MCF 10A (cell line): Measurements from ENCODE around the gene HS2ST1. TPM values are rescaled to one million over a fixed set of nuclear protein-coding genes. Genes with fewer than 3 reads are reported as not detected.
"Not testable (repeated sequence)": the region's sequence is repeated elsewhere in the genome, so short reads cannot be mapped to it uniquely, and the experiment has no call there.

Experiments used
- Bru-seq: library from RNA; stranded (reverse); fragments of 400-500 nt; gene quantifications from one replicate; lab custom pipeline; 2021; lab: Mats Ljungman, UMichigan
- BruChase-seq, 2 experiments: library from RNA; stranded (reverse); fragments of 400-500 nt; gene quantifications; one replicate each; lab custom pipeline; 2021; lab: Mats Ljungman, UMichigan
- BruUV-seq: library from RNA; stranded (reverse); fragments of 400-500 nt; replicated peaks from 2 replicates; lab custom pipeline; 2021; lab: Mats Ljungman, UMichigan
- CTCF ChIA-PET: fragments of 300-600 bp; sonication (Branson Sonifier 250); formaldehyde crosslinking; extraction: SDS; loops from one replicate; lab custom pipeline; 2021; ENCODE audit warnings: antibody characterized with exemption, inconsistent platforms; lab: Yijun Ruan, JAX
- POLR2A ChIA-PET: fragments of 300-600, 350-650 bp; sonication (Branson Sonifier 250); formaldehyde crosslinking; extraction: SDS; loops from one replicate; lab custom pipeline; 2020; ENCODE audit warnings: antibody characterized with exemption, inconsistent platforms; lab: Yijun Ruan, JAX
- DNase-seq: peaks from one replicate; pipeline ENCODE4 v3.0.0-alpha.2; 2018; ENCODE audit not compliant: unreplicated experiment
- H3K27ac Mint-ChIP-seq: one replicate; pipeline ENCODE4 v1.8.0; 2022; ENCODE audit warnings: mild to moderate bottlenecking, low read depth, mixed read lengths; ENCODE audit not compliant: unreplicated experiment
- H3K27me3 Mint-ChIP-seq: one replicate; pipeline ENCODE4 v1.8.0; 2022; ENCODE audit warnings: mixed read lengths; ENCODE audit not compliant: insufficient read depth, unreplicated experiment
- H3K36me3 Mint-ChIP-seq: one replicate; pipeline ENCODE4 v1.8.0; 2022; ENCODE audit warnings: mild to moderate bottlenecking, moderate library complexity, mixed read lengths; ENCODE audit not compliant: insufficient read depth, unreplicated experiment
- H3K4me1 Mint-ChIP-seq: one replicate; pipeline ENCODE4 v1.8.0; 2022; ENCODE audit warnings: mixed read lengths; ENCODE audit not compliant: insufficient read depth, unreplicated experiment
- H3K4me3 Mint-ChIP-seq: one replicate; pipeline ENCODE4 v1.8.0; 2022; ENCODE audit warnings: mild to moderate bottlenecking, moderate library complexity, mixed read lengths; ENCODE audit not compliant: unreplicated experiment
- H3K9me3 Mint-ChIP-seq: one replicate; pipeline ENCODE4 v1.8.0; 2022; ENCODE audit warnings: mixed read lengths; ENCODE audit not compliant: unreplicated experiment
- CTCF ChIP-seq: fragments of 200-600 bp; IDR thresholded peaks from one replicate; pipeline ENCODE4 v1.8.0; 2022; ENCODE audit warnings: antibody characterized with exemption, mild to moderate bottlenecking; ENCODE audit not compliant: unreplicated experiment
- intact Hi-C: fragments of 100-400 bp; cut with micrococcal nuclease; formaldehyde crosslinking; loops from 2 replicates; pipeline ENCODE4 v1.14.1; 2022
- long read RNA-seq: library from polyadenylated mRNA; stranded (forward); transcript quantifications from one replicate; pipeline ENCODE4 v2.0.0, GENCODE V29; 2022
- total RNA-seq: library from RNA; stranded (reverse); gene quantifications from 2 replicates; pipeline ENCODE4 v1.2.3, GENCODE V29; 2022

Gene HS2ST1
- total RNA-seq (20.4 and 24.4 TPM in 2 replicates), Bru-seq, nascent RNA (percentile 68 among the genes with signal in this experiment), BruChase-seq, experiment 1, labeled RNA remaining after a 6-hour chase (percentile 76 among the genes with signal in this experiment), BruChase-seq, experiment 2, labeled RNA remaining after a 2-hour chase (percentile 75 among the genes with signal in this experiment)
- long read RNA-seq, full-length matches to known transcripts, result 22 of 33 reads
- long read RNA-seq, partial matches to known transcripts, result 5 of 33 reads
- long read RNA-seq, other reads (novel, unspliced or antisense), result 6 of 33 reads

DNA sequence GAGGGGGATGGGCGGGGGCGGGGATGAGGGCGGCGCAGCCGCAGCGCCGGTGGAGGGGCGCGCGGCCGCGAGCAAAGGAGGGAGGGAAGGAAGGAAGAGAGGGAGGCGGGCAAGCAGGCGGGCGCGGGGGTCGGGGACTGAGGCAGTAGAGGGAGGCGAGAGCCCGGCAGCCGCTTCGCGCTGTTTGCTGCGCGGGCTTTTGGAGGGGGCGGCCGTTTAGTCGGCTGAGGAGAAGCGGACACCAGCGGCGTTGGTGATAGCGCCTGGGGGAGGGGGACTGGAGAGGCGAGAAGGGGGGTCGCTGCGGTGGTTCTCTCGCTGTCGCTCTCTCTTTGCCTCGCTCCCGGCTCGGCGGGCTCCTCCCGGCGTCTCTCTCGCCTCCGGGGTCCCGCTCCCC, at the start of gene HS2ST1:
HS2ST1 (plus strand) TSS at position 35 of the 397 bp plus-strand sequence.
- no TSS peak for BruUV-seq
- Mint-ChIP-seq H3K27ac (no peak within 1 kb of the TSS), H3K36me3 (peaks cover 14% of the 10 kb centered on the region), H3K4me3 (no peak within 1 kb of the TSS), H3K4me1 (peaks cover 23% of the 10 kb centered on the region), H3K9me3 (no peaks in the 10 kb centered on the region), H3K27me3 (no peaks in the 10 kb centered on the region)
- ChIA-PET POLR2A (interaction anchor here (0.6 to 5.0 kb wide), 38 partner anchors 8 to 1334 kb away, joined by 3 to 59 read pairs (median 5); partner anchors contain the start of genes CCN1 and SH3GLB1), CTCF (interaction anchor here (0.7 to 3.2 kb wide), 7 partner anchors 24 to 493 kb away, joined by 3 to 17 read pairs (median 7); partner anchors contain the start of gene SH3GLB1)
- no peak for TF ChIP-seq CTCF
- DNase-seq, result no peak
- intact Hi-C loops, result loop anchor here (1.0 kb wide), 3 partner anchors 81 to 209 kb away; no protein-coding TSS in a partner anchor

DNA sequence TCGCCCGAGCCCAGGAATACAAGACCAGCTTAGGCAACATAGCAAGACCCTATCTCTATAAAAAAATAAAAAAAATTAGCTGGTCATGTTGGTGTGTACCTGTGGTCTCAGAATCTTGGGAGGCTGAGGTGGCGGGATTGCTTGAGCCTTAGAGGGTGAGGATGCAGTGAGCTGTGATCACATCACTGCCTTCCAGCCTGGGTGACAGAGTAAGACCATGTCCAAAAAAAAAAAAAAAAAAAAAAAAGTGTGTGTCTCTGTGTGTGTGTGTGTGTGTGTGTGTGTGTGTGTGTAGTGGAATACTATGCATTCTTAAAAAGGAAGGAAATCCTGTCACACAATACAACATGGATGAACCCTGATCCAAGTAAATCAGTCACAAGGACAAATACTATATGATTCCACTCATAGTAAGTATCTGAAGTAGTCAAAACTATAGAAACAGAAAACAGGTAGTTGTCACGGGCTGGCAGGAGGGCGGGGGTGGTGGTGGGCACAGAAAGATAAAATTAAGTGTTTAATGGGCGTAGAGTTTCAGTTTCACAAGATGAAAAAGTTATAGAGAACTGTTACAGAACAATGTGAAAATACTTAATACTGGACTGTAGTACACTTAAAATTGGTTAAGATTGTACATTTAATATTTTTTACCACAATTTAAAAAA, 48.3 kb upstream of the HS2ST1 start:
- H3K27me3 Mint-ChIP-seq, result no peaks in the 10 kb centered on the region

GRCh38 chr1:86866665-86867064, 47.8 kb upstream of the HS2ST1 start:
- intact Hi-C loops, result loop anchor here (5.0 kb wide), 1 partner anchor 51 kb away; no protein-coding TSS in a partner anchor
- no peaks in the 10 kb centered on the region for H3K9me3 Mint-ChIP-seq
- peaks cover 10% of the 10 kb centered on the region for H3K4me1 Mint-ChIP-seq
- no TSS peak for BruUV-seq
- POLR2A ChIA-PET, result interaction anchor here (0.6 to 1.1 kb wide), 2 partner anchors 86 to 1817 kb away, joined by 3 read pairs; partner anchors contain the start of gene PKN2
- CTCF ChIA-PET, result no interaction called here
- DNase-seq, result peak; percentile 41
- TF ChIP-seq CTCF, result no peak
- no peak overlapping the region for H3K27ac Mint-ChIP-seq
- no peaks in the 10 kb centered on the region for H3K27me3 Mint-ChIP-seq
- H3K4me3 Mint-ChIP-seq, result no peak overlapping the region
- H3K36me3 Mint-ChIP-seq, result peaks cover 17% of the 10 kb centered on the region

More for the DNA sequence above, 48.3 kb upstream of the HS2ST1 start:
- Mint-ChIP-seq H3K27ac (no peak overlapping the region), H3K4me1 (peaks cover 10% of the 10 kb centered on the region), H3K9me3 (no peaks in the 10 kb centered on the region), H3K36me3 (peaks cover 17% of the 10 kb centered on the region), H3K4me3 (no peak overlapping the region)
- TF ChIP-seq CTCF, result no peak
- no TSS peak for BruUV-seq
- CTCF ChIA-PET, result interaction anchor here (0.6 kb wide), 1 partner anchor 217 kb away, joined by 5 read pairs; no protein-coding TSS in a partner anchor
- intact Hi-C loops, result loop anchor here (5.0 kb wide), 1 partner anchor 51 kb away; no protein-coding TSS in a partner anchor
- POLR2A ChIA-PET, result interaction anchor here (0.6 to 1.1 kb wide), 2 partner anchors 85 to 1818 kb away, joined by 3 read pairs; partner anchors contain the start of gene PKN2
- no peak for DNase-seq

DNA sequence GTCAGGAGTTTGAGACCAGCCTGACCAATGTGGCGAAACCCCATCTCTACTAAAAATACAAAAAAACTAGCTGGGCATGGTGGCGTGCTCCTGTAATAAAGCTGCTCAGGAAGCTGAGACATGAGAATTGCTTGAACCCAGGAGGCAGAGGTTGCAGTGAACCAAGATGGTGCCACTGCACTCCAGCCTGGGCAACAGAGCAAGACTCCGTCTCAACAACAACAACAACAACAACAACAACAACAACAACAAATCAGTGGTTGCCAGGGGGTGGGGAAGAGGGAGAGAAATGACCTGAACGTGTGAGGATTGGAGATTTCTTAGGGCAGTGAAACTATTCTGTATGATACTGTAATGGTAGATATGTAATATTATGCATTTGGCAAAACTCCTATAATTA, 47.2 kb upstream of the HS2ST1 start:
- H3K9me3 Mint-ChIP-seq, H3K27ac Mint-ChIP-seq, H3K4me3 Mint-ChIP-seq, H3K27me3 Mint-ChIP-seq, BruUV-seq, DNase-seq: not testable (repeated sequence)
- Mint-ChIP-seq H3K36me3 (peaks cover 16% of the 10 kb centered on the region), H3K4me1 (peaks cover 10% of the 10 kb centered on the region)
- POLR2A ChIA-PET, result interaction anchor here (0.6 to 1.1 kb wide), 2 partner anchors 87 to 1809 kb away, joined by 3 read pairs; no protein-coding TSS in a partner anchor
- intact Hi-C loops, result loop anchor here (5.0 kb wide), 1 partner anchor 50 kb away; no protein-coding TSS in a partner anchor
- CTCF ChIA-PET, result interaction anchor here (0.9 kb wide), 1 partner anchor 86 kb away, joined by 3 read pairs; no protein-coding TSS in a partner anchor
